Vagina (tissue), 2 donors: ENCODE measurements around the gene RPTOR.

Source experiments
- POLR2A ChIP-seq, 2 donors: fragments of 450-650 bp; IDR thresholded peaks; one replicate each; pipeline ENCODE4 v1.6.1; 2017; ENCODE audit warnings: antibody characterized with exemption in 2 of 2, mild to moderate bottlenecking in 2 of 2, moderate library complexity in 2 of 2
- POLR2AphosphoS5 ChIP-seq, 2 donors: sonication (generic); formaldehyde crosslinking; IDR thresholded peaks; one replicate each; pipeline ENCODE4 v1.9.0; 2017; ENCODE audit warnings: antibody characterized with exemption in 2 of 2, mild to moderate bottlenecking in 2 of 2, low read depth in 1 of 2; ENCODE audit not compliant: insufficient read depth in 1 of 2
- TF ChIP-seq, protein P1 (sequence below), 3 experiments: fragments of 450-650 bp in 2 of 3; fragments of 200-600 bp in 1 of 3; sonication (generic) in 1 of 3; IDR thresholded peaks; one replicate each; pipeline ENCODE4 v1.5.1; 2017 to 2019; ENCODE audit warnings: antibody characterized with exemption in 3 of 3, mild to moderate bottlenecking in 2 of 3, moderate library complexity in 2 of 3

- TF ChIP-seq POLR2A (IDR thresholded peaks at IDR 0.05): no peak
- TF ChIP-seq, protein P1, sequence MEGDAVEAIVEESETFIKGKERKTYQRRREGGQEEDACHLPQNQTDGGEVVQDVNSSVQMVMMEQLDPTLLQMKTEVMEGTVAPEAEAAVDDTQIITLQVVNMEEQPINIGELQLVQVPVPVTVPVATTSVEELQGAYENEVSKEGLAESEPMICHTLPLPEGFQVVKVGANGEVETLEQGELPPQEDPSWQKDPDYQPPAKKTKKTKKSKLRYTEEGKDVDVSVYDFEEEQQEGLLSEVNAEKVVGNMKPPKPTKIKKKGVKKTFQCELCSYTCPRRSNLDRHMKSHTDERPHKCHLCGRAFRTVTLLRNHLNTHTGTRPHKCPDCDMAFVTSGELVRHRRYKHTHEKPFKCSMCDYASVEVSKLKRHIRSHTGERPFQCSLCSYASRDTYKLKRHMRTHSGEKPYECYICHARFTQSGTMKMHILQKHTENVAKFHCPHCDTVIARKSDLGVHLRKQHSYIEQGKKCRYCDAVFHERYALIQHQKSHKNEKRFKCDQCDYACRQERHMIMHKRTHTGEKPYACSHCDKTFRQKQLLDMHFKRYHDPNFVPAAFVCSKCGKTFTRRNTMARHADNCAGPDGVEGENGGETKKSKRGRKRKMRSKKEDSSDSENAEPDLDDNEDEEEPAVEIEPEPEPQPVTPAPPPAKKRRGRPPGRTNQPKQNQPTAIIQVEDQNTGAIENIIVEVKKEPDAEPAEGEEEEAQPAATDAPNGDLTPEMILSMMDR (IDR thresholded peaks at IDR 0.05): no peak
- no peak for TF ChIP-seq POLR2AphosphoS5 (IDR thresholded peaks at IDR 0.05; ENCODE audit: insufficient read depth in 1 of 2, low read depth in 1 of 2)
Observed at GRCh38 chr17:80732268-80732667, 187.6 kb downstream of the RPTOR start.
